A549 (cell line): ENCODE data around the gene RTN4IP1. TPM values are rescaled to one million over a fixed set of nuclear protein-coding genes. Genes with fewer than 3 reads are reported as not detected.

Experiments
- ATAC-seq, 2 experiments: fragments of 200-7000 bp in 1 of 2; fragments of >200 bp in 1 of 2; cut with Nextera tagmentation in 1 of 2; cut with Tn5 transposase in 1 of 2; 3 replicates each; pipeline versions ENCODE4 v1.8.0 to v1.9.1; 2018 to 2020; ENCODE audit warnings: mild to moderate bottlenecking in 1 of 2, moderate library complexity in 1 of 2
- CTCF ChIA-PET: fragments of 300-600 bp; sonication (Branson Sonifier 250); formaldehyde crosslinking; extraction: SDS; loops from one replicate; lab custom pipeline; 2021; ENCODE audit warnings: antibody characterized with exemption, inconsistent platforms; lab: Yijun Ruan, JAX
- POLR2A ChIA-PET: fragments of 350-600 bp; formaldehyde crosslinking; extraction: SDS; loops from one replicate; lab custom pipeline; 2021; ENCODE audit warnings: antibody characterized with exemption, inconsistent platforms; lab: Yijun Ruan, JAX
- DNase-seq, 2 experiments: peaks; one replicate each; pipeline versions ENCODE4 v3.0.0 to v3.0.0-alpha.2; 2011 to 2016; ENCODE audit warnings: low read depth in 1 of 2, low spot score in 1 of 2
- FAIRE-seq: peaks from 2 replicates; lab custom pipeline; 2011; peaks lifted over from hg19 to GRCh38; lab: Jason Lieb, UNC
- H3K27ac ChIP-seq, 2 experiments: fragments of >200 bp; sonication (Bioruptor Twin); formaldehyde crosslinking; 3 replicates each; pipeline ENCODE4 v1.5.1; 2016 to 2017
- H3K4me1 ChIP-seq: fragments of >200 bp; sonication (Bioruptor Twin); formaldehyde crosslinking; 3 replicates; pipeline ENCODE4 v1.6.1; 2016
- H3K4me2 ChIP-seq: fragments of >200 bp; sonication (Bioruptor Twin); formaldehyde crosslinking; 3 replicates; pipeline ENCODE4 v1.6.1; 2016
- H3K4me3 ChIP-seq: fragments of >200 bp; sonication (Bioruptor Twin); formaldehyde crosslinking; 3 replicates; pipeline ENCODE4 v1.5.1; 2016
- H3K9me3 ChIP-seq: fragments of >200 bp; sonication (Bioruptor Twin); formaldehyde crosslinking; 3 replicates; pipeline ENCODE4 v1.6.1; 2016
- CBX2 ChIP-seq: fragments of 200-600 bp; sonication (generic); IDR thresholded peaks from 2 replicates; pipeline ENCODE4 v1.6.1; 2016; ENCODE audit warnings: low read depth, mild to moderate bottlenecking, borderline replicate concordance
- CBX8 ChIP-seq: fragments of 200-600 bp; sonication (generic); IDR thresholded peaks from 2 replicates; pipeline ENCODE4 v1.6.1; 2016
- CHD2 ChIP-seq: fragments of 150-350 bp; IDR thresholded peaks from 2 replicates; pipeline ENCODE4 v1.6.1; 2014; ENCODE audit warnings: low read length; ENCODE audit not compliant: partially characterized antibody
- EHF ChIP-seq: fragments of 250-450 bp; sonication (Bioruptor Pico); IDR thresholded peaks from 2 replicates; pipeline ENCODE4 v1.5.0; 2020; ENCODE audit warnings: mild to moderate bottlenecking
- EHMT2 ChIP-seq: fragments of 200-600 bp; sonication (generic); IDR thresholded peaks from 2 replicates; pipeline ENCODE4 v1.6.1; 2016; ENCODE audit warnings: antibody characterized with exemption, low read depth, mild to moderate bottlenecking, moderate library complexity
- FOSB ChIP-seq: fragments of 250-450 bp; sonication (Bioruptor Pico); IDR thresholded peaks from 2 replicates; pipeline ENCODE4 v1.5.0; 2020; ENCODE audit warnings: mild to moderate bottlenecking, moderate library complexity
- FOSL2 ChIP-seq, 2 experiments: fragments of 450-650 bp in 1 of 2; fragments of >200 bp in 1 of 2; sonication (Bioruptor Twin) in 1 of 2; formaldehyde crosslinking; IDR thresholded peaks; 2 replicates each; pipeline versions ENCODE4 v1.5.0 to v1.6.1; 2016 to 2020; ENCODE audit warnings: mild to moderate bottlenecking in 1 of 2, moderate library complexity in 1 of 2
- HEYL ChIP-seq: fragments of 250-450 bp; sonication (Bioruptor Pico); IDR thresholded peaks from 2 replicates; pipeline ENCODE4 v1.8.0; 2021; ENCODE audit warnings: mild to moderate bottlenecking, moderate library complexity
- HOXA7 ChIP-seq: fragments of 250-450 bp; sonication (Bioruptor Pico); IDR thresholded peaks from 2 replicates; pipeline ENCODE4 v1.5.0; 2020; ENCODE audit warnings: mild to moderate bottlenecking, moderate library complexity
- HOXB5 ChIP-seq: fragments of 250-450 bp; sonication (Bioruptor Pico); IDR thresholded peaks from 2 replicates; pipeline ENCODE4 v1.5.0; 2020; ENCODE audit warnings: mild to moderate bottlenecking, moderate library complexity
- JUN ChIP-seq, 2 experiments: fragments of >200 bp; sonication (Bioruptor Twin); formaldehyde crosslinking; IDR thresholded peaks; 2 replicates in 1 of 2; 3 replicates in 1 of 2; pipeline ENCODE4 v1.6.1; 2016 to 2017
- KDM5A ChIP-seq: fragments of 200-600 bp; sonication (generic); IDR thresholded peaks from 2 replicates; pipeline ENCODE4 v1.6.1; 2016; ENCODE audit warnings: antibody characterized with exemption, mild to moderate bottlenecking
- MAZ ChIP-seq: fragments of 150-350 bp; IDR thresholded peaks from 2 replicates; pipeline ENCODE4 v1.6.1; 2014; ENCODE audit warnings: antibody characterized with exemption, low read depth, low read length, borderline replicate concordance
- MYC ChIP-seq: IDR thresholded peaks from 2 replicates; pipeline ENCODE4 v1.6.1; 2012; ENCODE audit warnings: mild to moderate bottlenecking, inconsistent platforms, low read length, improper control_type of control experiment, borderline replicate concordance
- NFE2L2 ChIP-seq: fragments of 150-350 bp; conservative IDR thresholded peaks from 2 replicates; pipeline ENCODE4 v1.6.1; 2014; ENCODE audit warnings: low read length
- POLR2AphosphoS2 ChIP-seq: conservative IDR thresholded peaks from 2 replicates; pipeline ENCODE4 v1.6.1; 2012; ENCODE audit warnings: low read length, improper control_type of control experiment, inconsistent platforms
- RAD21 ChIP-seq, 2 experiments: fragments of >200 bp in 1 of 2; sonication (Bioruptor Twin) in 1 of 2; formaldehyde crosslinking in 1 of 2; IDR thresholded peaks in 1 of 2; conservative IDR thresholded peaks in 1 of 2; 2 replicates in 1 of 2; 3 replicates in 1 of 2; pipeline ENCODE4 v1.6.1; 2012 to 2018; ENCODE audit warnings: inconsistent platforms in 1 of 2
- RARB ChIP-seq: fragments of 250-450 bp; sonication (Bioruptor Pico); IDR thresholded peaks from 2 replicates; pipeline ENCODE4 v1.8.0; 2021; ENCODE audit warnings: mild to moderate bottlenecking, moderate library complexity
- SMC3 ChIP-seq: fragments of >200 bp; sonication (Bioruptor Twin); formaldehyde crosslinking; IDR thresholded peaks from 3 replicates; pipeline ENCODE4 v1.6.1; 2018; ENCODE audit warnings: inconsistent platforms
- ZFP36 ChIP-seq: fragments of 450-650 bp; IDR thresholded peaks from 2 replicates; pipeline ENCODE4 v1.6.1; 2014; ENCODE audit warnings: borderline replicate concordance; ENCODE audit not compliant: partially characterized antibody
- ZNF302 ChIP-seq: fragments of 250-450 bp; sonication (Bioruptor Pico); IDR thresholded peaks from 2 replicates; pipeline ENCODE4 v1.9.0; 2021; ENCODE audit warnings: inconsistent platforms, mild to moderate bottlenecking, moderate library complexity
- ZSCAN20 ChIP-seq: fragments of 250-450 bp; sonication (Bioruptor Pico); IDR thresholded peaks from 2 replicates; pipeline ENCODE4 v1.8.0; 2022; ENCODE audit warnings: mild to moderate bottlenecking, moderate library complexity
- WGBS: methylation state at CpG from one replicate; pipeline ENCODE4 v1.1.6; 2017; ENCODE audit errors: missing lambda C conversion rate; 5-methylcytosine and 5-hydroxymethylcytosine counted together
- polyA plus RNA-seq, 4 experiments: library from polyadenylated mRNA; depleted of rRNA in 3 of 4; stranded (reverse); fragments of >200 nt; fragmentation: RNase III in 1 of 4; extraction: RNeasy Plus Mini Kit Qiagen cat#74134 plus additional on column Dnase treatment in 1 of 4; gene quantifications; 2 replicates in 3 of 4; 3 replicates in 1 of 4; pipeline ENCODE4 v1.2.3, GENCODE V29; 2011 to 2017
- TF ChIP-seq, protein P1 (sequence below): fragments of 250-450 bp; sonication (Bioruptor Pico); IDR thresholded peaks from 2 replicates; pipeline ENCODE4 v1.5.0; 2020; ENCODE audit warnings: low read depth, mild to moderate bottlenecking, moderate library complexity
- TF ChIP-seq, protein P2 (sequence below): fragments of >200 bp; sonication (Bioruptor Twin); formaldehyde crosslinking; IDR thresholded peaks from 3 replicates; pipeline ENCODE4 v1.5.1; 2016
- TF ChIP-seq, protein P3 (sequence below): fragments of 250-450 bp; sonication (Bioruptor Pico); IDR thresholded peaks from 2 replicates; pipeline ENCODE4 v1.5.0; 2021; ENCODE audit warnings: mild to moderate bottlenecking, moderate library complexity, borderline replicate concordance
- TF ChIP-seq, protein P4 (sequence below): IDR thresholded peaks from 2 replicates; pipeline ENCODE4 v1.6.1; 2012

Gene RTN4IP1
- polyA plus RNA-seq, 2 of the 4 experiments (the other 2 are of a cell fraction), result 13.9 to 15.1 TPM

DNA sequence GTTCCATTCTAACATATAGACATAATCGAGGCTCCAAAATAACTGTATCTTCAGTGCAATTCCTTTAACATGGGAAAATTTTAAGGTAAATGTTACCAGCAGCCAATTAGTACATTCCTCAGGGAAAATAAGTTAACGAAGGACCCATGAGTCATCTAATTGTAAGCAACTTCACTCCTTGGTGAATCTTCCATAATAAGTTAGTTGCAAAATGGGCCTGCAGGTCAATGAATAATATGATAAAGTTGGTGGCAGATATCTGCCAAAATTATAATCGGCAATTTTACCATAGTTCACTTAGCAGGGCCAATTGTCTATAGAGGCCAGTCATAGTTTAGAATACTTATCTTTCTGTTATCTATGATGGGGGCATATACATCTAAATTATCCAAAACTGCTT, 42.4 kb upstream of the RTN4IP1 start:
- no peaks in the 10 kb centered on the region for H3K9me3 ChIP-seq

DNA sequence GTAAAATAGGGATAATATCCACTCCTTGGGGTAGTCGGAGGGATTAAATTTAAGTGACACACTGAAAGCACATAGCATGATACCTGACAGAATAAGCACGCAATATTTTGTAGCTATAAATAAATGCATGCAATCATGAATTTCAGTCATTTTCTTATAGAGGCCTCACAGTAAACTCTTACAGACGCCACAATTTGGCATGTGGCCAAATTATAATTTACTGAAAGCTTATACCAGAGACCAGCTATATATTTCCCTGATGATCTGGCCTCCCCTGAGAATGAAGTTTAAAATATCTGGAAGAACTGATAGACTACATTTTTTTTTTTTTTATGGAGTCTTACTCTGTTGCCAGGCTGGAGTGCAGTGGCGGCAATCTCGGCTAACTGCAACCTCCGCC, 40.9 kb upstream of the RTN4IP1 start:
- no peaks in the 10 kb centered on the region for H3K9me3 ChIP-seq
- WGBS, result 96% methylated on average over 6 of the region's 6 CpGs
- POLR2A ChIA-PET, result no interaction called here
- H3K27ac ChIP-seq, result no peak overlapping the region
- TF ChIP-seq, protein P1, sequence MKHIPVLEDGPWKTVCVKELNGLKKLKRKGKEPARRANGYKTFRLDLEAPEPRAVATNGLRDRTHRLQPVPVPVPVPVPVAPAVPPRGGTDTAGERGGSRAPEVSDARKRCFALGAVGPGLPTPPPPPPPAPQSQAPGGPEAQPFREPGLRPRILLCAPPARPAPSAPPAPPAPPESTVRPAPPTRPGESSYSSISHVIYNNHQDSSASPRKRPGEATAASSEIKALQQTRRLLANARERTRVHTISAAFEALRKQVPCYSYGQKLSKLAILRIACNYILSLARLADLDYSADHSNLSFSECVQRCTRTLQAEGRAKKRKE (CRISPR knock-in tag), result no peak
- no peak for TF ChIP-seq ZFP36
- no peak for TF ChIP-seq ZNF302 (CRISPR knock-in tag)
- no peak for TF ChIP-seq KDM5A
- TF ChIP-seq NFE2L2, result no peak
- TF ChIP-seq HOXB5 (CRISPR knock-in tag), result no peak
- TF ChIP-seq POLR2AphosphoS2, result no peak
- no peak for TF ChIP-seq RARB (CRISPR knock-in tag)
- H3K4me2 ChIP-seq, result no peak overlapping the region
- no peak for FAIRE-seq
- DNase-seq, result no peak
- CTCF ChIA-PET, result interaction anchor here (1.7 kb wide), 1 partner anchor 61 kb away, joined by 5 read pairs; no protein-coding TSS in a partner anchor
- H3K4me3 ChIP-seq, result no peak overlapping the region
- peaks cover 10% of the 10 kb centered on the region for H3K4me1 ChIP-seq
- no peak for ATAC-seq

More for the DNA sequence above, 42.4 kb upstream of the RTN4IP1 start:
- Histone ChIP-seq H3K4me3 (no peak overlapping the region), H3K27ac (no peak overlapping the region), H3K4me1 (peaks cover 16% of the 10 kb centered on the region), H3K4me2 (no peak overlapping the region)
- FAIRE-seq (no peak), DNase-seq (no peak), ATAC-seq (no peak)
- WGBS, result 86% methylated on average over 3 of the region's 3 CpGs
- CTCF ChIA-PET, result interaction anchor here (0.6 kb wide), 1 partner anchor 305 kb away, joined by 3 read pairs; no protein-coding TSS in a partner anchor
- POLR2A ChIA-PET, result no interaction called here
- no peak for TF ChIP-seq CHD2
- TF ChIP-seq HEYL (CRISPR knock-in tag), result no peak
- TF ChIP-seq ZNF302 (CRISPR knock-in tag), result no peak
- TF ChIP-seq, protein P2, sequence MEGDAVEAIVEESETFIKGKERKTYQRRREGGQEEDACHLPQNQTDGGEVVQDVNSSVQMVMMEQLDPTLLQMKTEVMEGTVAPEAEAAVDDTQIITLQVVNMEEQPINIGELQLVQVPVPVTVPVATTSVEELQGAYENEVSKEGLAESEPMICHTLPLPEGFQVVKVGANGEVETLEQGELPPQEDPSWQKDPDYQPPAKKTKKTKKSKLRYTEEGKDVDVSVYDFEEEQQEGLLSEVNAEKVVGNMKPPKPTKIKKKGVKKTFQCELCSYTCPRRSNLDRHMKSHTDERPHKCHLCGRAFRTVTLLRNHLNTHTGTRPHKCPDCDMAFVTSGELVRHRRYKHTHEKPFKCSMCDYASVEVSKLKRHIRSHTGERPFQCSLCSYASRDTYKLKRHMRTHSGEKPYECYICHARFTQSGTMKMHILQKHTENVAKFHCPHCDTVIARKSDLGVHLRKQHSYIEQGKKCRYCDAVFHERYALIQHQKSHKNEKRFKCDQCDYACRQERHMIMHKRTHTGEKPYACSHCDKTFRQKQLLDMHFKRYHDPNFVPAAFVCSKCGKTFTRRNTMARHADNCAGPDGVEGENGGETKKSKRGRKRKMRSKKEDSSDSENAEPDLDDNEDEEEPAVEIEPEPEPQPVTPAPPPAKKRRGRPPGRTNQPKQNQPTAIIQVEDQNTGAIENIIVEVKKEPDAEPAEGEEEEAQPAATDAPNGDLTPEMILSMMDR, result no peak
- no peak for TF ChIP-seq RAD21 (conservative IDR thresholded peaks at IDR 0.05 in 1 of 2, IDR thresholded peaks at IDR 0.05 in 1 of 2)
- no peak for TF ChIP-seq EHF
- TF ChIP-seq MYC, result no peak
- TF ChIP-seq CBX2, result no peak
- TF ChIP-seq SMC3, result no peak
- TF ChIP-seq MAZ, result no peak
- no peak for TF ChIP-seq ZSCAN20 (CRISPR knock-in tag)
- TF ChIP-seq FOSL2 (IDR thresholded peaks at IDR 0.05), result no peak
- TF ChIP-seq FOSL2 (CRISPR knock-in tag; IDR thresholded peaks at IDR 0.05), result no peak
- TF ChIP-seq HOXA7 (CRISPR knock-in tag), result no peak
- TF ChIP-seq, protein P3, sequence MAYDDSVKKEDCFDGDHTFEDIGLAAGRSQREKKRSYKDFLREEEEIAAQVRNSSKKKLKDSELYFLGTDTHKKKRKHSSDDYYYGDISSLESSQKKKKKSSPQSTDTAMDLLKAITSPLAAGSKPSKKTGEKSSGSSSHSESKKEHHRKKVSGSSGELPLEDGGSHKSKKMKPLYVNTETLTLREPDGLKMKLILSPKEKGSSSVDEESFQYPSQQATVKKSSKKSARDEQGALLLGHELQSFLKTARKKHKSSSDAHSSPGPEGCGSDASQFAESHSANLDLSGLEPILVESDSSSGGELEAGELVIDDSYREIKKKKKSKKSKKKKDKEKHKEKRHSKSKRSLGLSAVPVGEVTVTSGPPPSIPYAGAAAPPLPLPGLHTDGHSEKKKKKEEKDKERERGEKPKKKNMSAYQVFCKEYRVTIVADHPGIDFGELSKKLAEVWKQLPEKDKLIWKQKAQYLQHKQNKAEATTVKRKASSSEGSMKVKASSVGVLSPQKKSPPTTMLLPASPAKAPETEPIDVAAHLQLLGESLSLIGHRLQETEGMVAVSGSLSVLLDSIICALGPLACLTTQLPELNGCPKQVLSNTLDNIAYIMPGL (CRISPR knock-in tag), result no peak
- TF ChIP-seq FOSB (CRISPR knock-in tag), result no peak
- no peak for TF ChIP-seq EHMT2
- no peak for TF ChIP-seq JUN (IDR thresholded peaks at IDR 0.05)
- TF ChIP-seq, protein P4, sequence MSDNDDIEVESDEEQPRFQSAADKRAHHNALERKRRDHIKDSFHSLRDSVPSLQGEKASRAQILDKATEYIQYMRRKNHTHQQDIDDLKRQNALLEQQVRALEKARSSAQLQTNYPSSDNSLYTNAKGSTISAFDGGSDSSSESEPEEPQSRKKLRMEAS, result no peak
- no peak for TF ChIP-seq CBX8
